Esophagus squamous epithelium (tissue), 4 donors: ENCODE data around the gene DYNC1I1.

Experiments
- POLR2A ChIP-seq, 4 donors: fragments of 450-650 bp; IDR thresholded peaks; one replicate each; pipeline ENCODE4 v1.6.1; 2017; ENCODE audit warnings: antibody characterized with exemption in 4 of 4, mild to moderate bottlenecking in 4 of 4, moderate library complexity in 3 of 4
- TF ChIP-seq, protein P1 (sequence below), 6 experiments: fragments of 450-650 bp in 4 of 6; fragments of 200-600 bp in 2 of 6; sonication (generic) in 2 of 6; IDR thresholded peaks; one replicate each; pipeline ENCODE4 v1.5.1; 2016 to 2019; ENCODE audit warnings: antibody characterized with exemption in 6 of 6, mild to moderate bottlenecking in 4 of 6, moderate library complexity in 4 of 6

DNA sequence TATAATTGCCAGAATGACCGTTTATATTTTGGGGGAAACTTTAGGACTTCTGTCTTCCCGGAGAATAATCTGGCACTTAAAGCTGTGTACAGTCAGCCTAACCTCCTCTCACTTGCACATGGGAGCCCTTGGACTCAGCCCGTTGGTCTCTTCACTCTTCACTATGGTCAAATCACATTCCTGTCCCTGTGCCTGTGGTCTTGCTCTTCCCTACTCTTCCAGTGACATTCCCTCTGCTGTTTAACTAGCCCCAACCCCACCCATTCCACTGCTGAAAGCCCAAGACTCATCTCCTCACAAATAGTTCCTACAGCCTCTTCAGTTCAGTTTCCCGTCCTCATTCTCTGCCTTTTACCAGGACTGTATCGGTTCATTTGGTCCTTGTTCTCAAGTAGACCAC lies 135.0 kb downstream of the DYNC1I1 start:
- TF ChIP-seq, protein P1, sequence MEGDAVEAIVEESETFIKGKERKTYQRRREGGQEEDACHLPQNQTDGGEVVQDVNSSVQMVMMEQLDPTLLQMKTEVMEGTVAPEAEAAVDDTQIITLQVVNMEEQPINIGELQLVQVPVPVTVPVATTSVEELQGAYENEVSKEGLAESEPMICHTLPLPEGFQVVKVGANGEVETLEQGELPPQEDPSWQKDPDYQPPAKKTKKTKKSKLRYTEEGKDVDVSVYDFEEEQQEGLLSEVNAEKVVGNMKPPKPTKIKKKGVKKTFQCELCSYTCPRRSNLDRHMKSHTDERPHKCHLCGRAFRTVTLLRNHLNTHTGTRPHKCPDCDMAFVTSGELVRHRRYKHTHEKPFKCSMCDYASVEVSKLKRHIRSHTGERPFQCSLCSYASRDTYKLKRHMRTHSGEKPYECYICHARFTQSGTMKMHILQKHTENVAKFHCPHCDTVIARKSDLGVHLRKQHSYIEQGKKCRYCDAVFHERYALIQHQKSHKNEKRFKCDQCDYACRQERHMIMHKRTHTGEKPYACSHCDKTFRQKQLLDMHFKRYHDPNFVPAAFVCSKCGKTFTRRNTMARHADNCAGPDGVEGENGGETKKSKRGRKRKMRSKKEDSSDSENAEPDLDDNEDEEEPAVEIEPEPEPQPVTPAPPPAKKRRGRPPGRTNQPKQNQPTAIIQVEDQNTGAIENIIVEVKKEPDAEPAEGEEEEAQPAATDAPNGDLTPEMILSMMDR (IDR thresholded peaks at IDR 0.05) = no peak
- no peak for TF ChIP-seq POLR2A (IDR thresholded peaks at IDR 0.05)
